Measurements from ENCODE around the gene SVIL.
A peak's percentile ranks its signal among the peaks of the same experiment; 100 is the strongest.

The SVIL gene

GRCh38 chr10:29415876-29416275 lies 218.9 kb downstream of the SVIL start:
- DNase-seq (ENCODE audit: low spot score) = no peak

- DNase-seq (ENCODE audit: low spot score) = no peak
Measured at GRCh38 chr10:29414501-29414900, 220.3 kb downstream of the SVIL start.

GRCh38 chr10:29412485-29412884 lies 222.3 kb downstream of the SVIL start:
- no peak for DNase-seq (ENCODE audit: low spot score)

- DNase-seq (ENCODE audit: low spot score) = no peak
Measured at GRCh38 chr10:29411666-29412315, 223.0 kb downstream of the SVIL start.

- DNase-seq (ENCODE audit: low spot score) = peak; percentile 84
Measured at GRCh38 chr10:29409241-29410054, 225.3 kb downstream of the SVIL start.

- DNase-seq (ENCODE audit: low spot score) = no peak
Measured at GRCh38 chr10:29408847-29409240, 225.9 kb downstream of the SVIL start.

All from RKO (cell line).